ENCODE data around the gene ARHGEF12. TPM values are rescaled to one million over a fixed set of nuclear protein-coding genes. Genes with fewer than 3 reads are reported as not detected.

Gene ARHGEF12
- total RNA-seq, 6 experiments from 2014 or later = 72.9 to 95.1 (median 85.0) TPM

GRCh38 chr11:120484722-120485121 lies 148.5 kb downstream of the ARHGEF12 start:
- Mint-ChIP-seq H3K27me3 (ENCODE audit: insufficient read depth) (no peaks in the 10 kb centered on the region), H3K4me3 (no peak overlapping the region), H3K4me1 (ENCODE audit: low read depth) (peaks cover 27% of the 10 kb centered on the region), H3K9me3 (no peaks in the 10 kb centered on the region), H3K27ac (0 out of 2 replicates have a peak overlapping the region, but pooled peaks have one; percentile 18), H3K36me3 (ENCODE audit: low read depth) (peaks cover 49% of the 10 kb centered on the region)
- DNase-seq = no peak
- no peak for TF ChIP-seq CTCF (IDR thresholded peaks at IDR 0.05)

GRCh38 chr11:120486138-120486537 lies 149.9 kb downstream of the ARHGEF12 start:
- H3K9me3 Mint-ChIP-seq = no peaks in the 10 kb centered on the region
- no peak for DNase-seq
- peaks cover 35% of the 10 kb centered on the region for H3K36me3 Mint-ChIP-seq (ENCODE audit: low read depth)
- H3K4me1 Mint-ChIP-seq (ENCODE audit: low read depth) = peaks cover 19% of the 10 kb centered on the region
- no peaks in the 10 kb centered on the region for H3K27me3 Mint-ChIP-seq (ENCODE audit: insufficient read depth)
- no peak overlapping the region for H3K4me3 Mint-ChIP-seq
- H3K27ac Mint-ChIP-seq = no peak overlapping the region
- no peak for TF ChIP-seq CTCF (IDR thresholded peaks at IDR 0.05)

GRCh38 chr11:120489799-120490198 lies 153.6 kb downstream of the ARHGEF12 start:
- no peak for TF ChIP-seq CTCF (IDR thresholded peaks at IDR 0.05)
- peaks cover 16% of the 10 kb centered on the region for H3K36me3 Mint-ChIP-seq (ENCODE audit: low read depth)
- DNase-seq = no peak
- H3K4me1 Mint-ChIP-seq (ENCODE audit: low read depth) = peaks cover 3% of the 10 kb centered on the region
- no peak overlapping the region for H3K4me3 Mint-ChIP-seq
- H3K9me3 Mint-ChIP-seq = no peaks in the 10 kb centered on the region
- H3K27me3 Mint-ChIP-seq (ENCODE audit: insufficient read depth) = peaks cover 2% of the 10 kb centered on the region; the same call in 1 of the 2 replicates
- H3K27ac Mint-ChIP-seq = no peak overlapping the region

- H3K36me3 Mint-ChIP-seq (ENCODE audit: low read depth) = peaks cover 10% of the 10 kb centered on the region
Measured at GRCh38 chr11:120492486-120492885, 156.3 kb downstream of the ARHGEF12 start.

GRCh38 chr11:120494595-120494994 lies 158.4 kb downstream of the ARHGEF12 start:
- no peaks in the 10 kb centered on the region; the same call in 1 of the 2 replicates for H3K4me1 Mint-ChIP-seq (ENCODE audit: low read depth)
- H3K9me3 Mint-ChIP-seq = no peaks in the 10 kb centered on the region
- peaks cover 7% of the 10 kb centered on the region; the same call in 1 of the 2 replicates for H3K36me3 Mint-ChIP-seq (ENCODE audit: low read depth)
- no peak for TF ChIP-seq CTCF (IDR thresholded peaks at IDR 0.05)
- H3K27me3 Mint-ChIP-seq (ENCODE audit: insufficient read depth) = peaks cover 2% of the 10 kb centered on the region; the same call in 1 of the 2 replicates
- no peak for DNase-seq
- H3K4me3 Mint-ChIP-seq = no peak overlapping the region
- H3K27ac Mint-ChIP-seq = no peak overlapping the region

More at GRCh38 chr11:120492486-120492885, 156.3 kb downstream of the ARHGEF12 start:
- no peak for DNase-seq
- TF ChIP-seq CTCF (IDR thresholded peaks at IDR 0.05) = no peak
- no peak overlapping the region for H3K27ac Mint-ChIP-seq
- no peak overlapping the region for H3K4me3 Mint-ChIP-seq
- no peaks in the 10 kb centered on the region; the same call in 1 of the 2 replicates for H3K4me1 Mint-ChIP-seq (ENCODE audit: low read depth)
- H3K27me3 Mint-ChIP-seq (ENCODE audit: insufficient read depth) = peaks cover 2% of the 10 kb centered on the region; the same call in 1 of the 2 replicates
- no peaks in the 10 kb centered on the region for H3K9me3 Mint-ChIP-seq
